HT1080 (cell line): ENCODE results near the gene EBP. TPM values are rescaled to one million over a fixed set of nuclear protein-coding genes. Genes with fewer than 3 reads are reported as not detected.
A peak's percentile ranks its signal among the peaks of the same experiment; 100 is the strongest.
"Not testable (repeated sequence)": the region's sequence is repeated elsewhere in the genome, so short reads cannot be mapped to it uniquely, and the experiment has no call there.

ENCODE experiments used
- DNase-seq: peaks from one replicate; pipeline ENCODE4 v3.0.0-alpha.2; 2015; ENCODE audit warnings: low read depth
- total RNA-seq: library from RNA; depleted of rRNA; stranded (reverse); fragments of >200 nt; shearing (Covaris generic); gene quantifications from 2 replicates; pipeline ENCODE4 v1.2.3, GENCODE V29; 2014

EBP gene
- total RNA-seq, 1 experiment from 2014 or later: 129 TPM

- DNase-seq: no peak
Measured at GRCh38 chrX:48522291-48522690, 683 bp downstream of the EBP start.

GRCh38 chrX:48523682-48524081 lies 2.1 kb downstream of the EBP start:
- DNase-seq: no peak

GRCh38 chrX:48525853-48526252 lies 4.2 kb downstream of the EBP start:
- not testable (repeated sequence) for DNase-seq

GRCh38 chrX:48530736-48531135 lies 9.1 kb downstream of the EBP start:
- no peak for DNase-seq

GRCh38 chrX:48531358-48531959 lies 9.9 kb downstream of the EBP start:
- DNase-seq: peak; percentile 75

GRCh38 chrX:48532161-48532560 lies 10.6 kb downstream of the EBP start:
- no peak for DNase-seq

- no peak for DNase-seq
Measured at GRCh38 chrX:48533165-48533564, 11.6 kb downstream of the EBP start.

GRCh38 chrX:48538641-48539344 lies 17.2 kb downstream of the EBP start:
- DNase-seq: no peak

GRCh38 chrX:48539345-48540027 lies 17.9 kb downstream of the EBP start, which contains the start of gene TBC1D25:
Gene TBC1D25 (plus strand): TSS chrX:48539714. CDS start chrX:48539798, 84 bp downstream.
- DNase-seq: peak; percentile 95

GRCh38 chrX:48540028-48540375 lies 18.4 kb downstream of the EBP start:
- no peak for DNase-seq

- no peak for DNase-seq
Measured at GRCh38 chrX:48540480-48540879, 18.9 kb downstream of the EBP start.

GRCh38 chrX:48541140-48541814 lies 19.7 kb downstream of the EBP start:
- no peak for DNase-seq

GRCh38 chrX:48548871-48549270 lies 27.3 kb downstream of the EBP start:
- no peak for DNase-seq

- DNase-seq: not testable (repeated sequence)
Measured at GRCh38 chrX:48555731-48556325, 34.2 kb downstream of the EBP start.

GRCh38 chrX:48558271-48558670 lies 36.7 kb downstream of the EBP start:
- DNase-seq: peak; percentile 76

GRCh38 chrX:48559636-48560035 lies 38.0 kb downstream of the EBP start:
- no peak for DNase-seq

GRCh38 chrX:48560056-48560455 lies 38.4 kb downstream of the EBP start:
- no peak for DNase-seq

GRCh38 chrX:48560681-48561080 lies 39.1 kb downstream of the EBP start:
- DNase-seq: no peak

- peak; percentile 70 for DNase-seq
Measured at GRCh38 chrX:48569958-48570357, 48.4 kb downstream of the EBP start.

GRCh38 chrX:48573690-48574269 lies 52.2 kb downstream of the EBP start:
- DNase-seq: no peak
